SK-N-SH (cell line): ENCODE measurements around the gene LRRC56. TPM values are rescaled to one million over a fixed set of nuclear protein-coding genes. Genes with fewer than 3 reads are reported as not detected.

Experiments used
- CTCF ChIA-PET: fragments of 300-600, 350-600 bp; formaldehyde crosslinking; extraction: SDS; loops from one replicate; lab custom pipeline; 2021; lab: Yijun Ruan, JAX
- POLR2A ChIA-PET: fragments of 350-600 bp; sonication (Branson Sonifier 250); formaldehyde crosslinking; extraction: SDS; loops from one replicate; lab custom pipeline; 2020; ENCODE audit warnings: antibody characterized with exemption, inconsistent platforms; lab: Yijun Ruan, JAX
- DNase-seq: peaks from one replicate; pipeline ENCODE4 v3.0.0; 2012
- H2AFZ ChIP-seq: fragments of 200-600 bp; sonication (generic); 2 replicates; pipeline ENCODE4 v1.8.1; 2016; ENCODE audit warnings: antibody characterized with exemption, mild to moderate bottlenecking, low read depth
- H3F3A ChIP-seq: fragments of 200-600 bp; sonication (generic); replicated peaks from 2 replicates; pipeline ENCODE3; 2016; ENCODE audit warnings: antibody characterized with exemption, mild to moderate bottlenecking; ENCODE audit not compliant: insufficient read depth
- H3K27ac ChIP-seq, 2 experiments: fragments of 200-500 bp in 1 of 2; fragments of 200-600 bp in 1 of 2; sonication (Bioruptor generic) in 1 of 2; sonication (generic), shearing (Covaris generic) in 1 of 2; 2 replicates each; pipeline versions ENCODE4 v1.5.1 to v1.6.1; 2014 to 2016; ENCODE audit warnings: low read depth in 2 of 2, inconsistent platforms in 1 of 2, low read length in 1 of 2, mild to moderate bottlenecking in 1 of 2, mixed read lengths in 1 of 2
- H3K27me3 ChIP-seq: fragments of 200-600 bp; sonication (generic), shearing (Covaris generic); 2 replicates; pipeline ENCODE4 v1.6.1; 2016; ENCODE audit warnings: mixed run types; ENCODE audit not compliant: insufficient read depth
- H3K36me3 ChIP-seq, 2 experiments: fragments of 200-500 bp in 1 of 2; fragments of 200-600 bp in 1 of 2; sonication (Bioruptor generic) in 1 of 2; sonication (generic) in 1 of 2; replicated peaks in 1 of 2; 2 replicates each; pipeline versions ENCODE3 to v1.5.1; 2014 to 2016; ENCODE audit warnings: low read length in 1 of 2, mild to moderate bottlenecking in 1 of 2; ENCODE audit not compliant: insufficient read depth in 2 of 2, control insufficient read depth in 1 of 2
- H3K4me1 ChIP-seq, 2 experiments: fragments of 200-500 bp in 1 of 2; fragments of 200-600 bp in 1 of 2; sonication (Bioruptor generic) in 1 of 2; sonication (generic), shearing (Covaris generic) in 1 of 2; 2 replicates each; pipeline versions ENCODE4 v1.5.1 to v1.6.1; 2014 to 2016; ENCODE audit warnings: low read depth in 1 of 2, low read length in 1 of 2, mixed run types in 1 of 2; ENCODE audit not compliant: insufficient read depth in 2 of 2, control insufficient read depth in 1 of 2
- H3K4me2 ChIP-seq: fragments of 200-600 bp; sonication (generic), shearing (Covaris generic); 2 replicates; pipeline ENCODE4 v1.6.1; 2017; ENCODE audit warnings: mixed run types
- H3K4me3 ChIP-seq, 2 experiments: fragments of 200-500 bp in 1 of 2; fragments of 200-600 bp in 1 of 2; sonication (Bioruptor generic) in 1 of 2; sonication (generic), shearing (Covaris generic) in 1 of 2; 2 replicates each; pipeline versions ENCODE4 v1.5.1 to v1.8.1; 2014 to 2016; ENCODE audit warnings: low read depth in 2 of 2, inconsistent platforms in 1 of 2, low read length in 1 of 2, mild to moderate bottlenecking in 1 of 2, mixed read lengths in 1 of 2, moderate library complexity in 1 of 2
- H3K79me2 ChIP-seq: fragments of 200-600 bp; sonication (generic); 2 replicates; pipeline ENCODE4 v1.8.1; 2017; ENCODE audit warnings: mild to moderate bottlenecking; ENCODE audit not compliant: insufficient read depth
- H3K9ac ChIP-seq: fragments of 200-600 bp; sonication (generic); 2 replicates; pipeline ENCODE4 v1.6.1; 2017; ENCODE audit warnings: mixed run types
- H3K9me2 ChIP-seq: fragments of 200-600 bp; sonication (generic); 2 replicates; pipeline ENCODE4 v1.6.1; 2017; ENCODE audit warnings: mixed run types
- H3K9me3 ChIP-seq: fragments of 200-600 bp; sonication (generic); 2 replicates; pipeline ENCODE4 v1.6.1; 2017; ENCODE audit warnings: mixed run types, mild to moderate bottlenecking, moderate library complexity
- H4K20me1 ChIP-seq: fragments of 200-600 bp; sonication (generic); 2 replicates; pipeline ENCODE4 v1.6.1; 2017; ENCODE audit warnings: mild to moderate bottlenecking, mixed run types; ENCODE audit not compliant: insufficient read depth
- CHD2 ChIP-seq: fragments of 150-350 bp; IDR thresholded peaks from 2 replicates; pipeline ENCODE4 v1.6.1; 2018; ENCODE audit warnings: low read length; ENCODE audit not compliant: partially characterized antibody
- ELF1 ChIP-seq: IDR thresholded peaks from 2 replicates; pipeline ENCODE4 v1.4.0; 2012
- EP300 ChIP-seq, 2 experiments: IDR thresholded peaks; 2 replicates each; pipeline versions ENCODE4 v1.4.0 to v1.6.1; 2012; ENCODE audit warnings: borderline replicate concordance in 1 of 2, low read depth in 1 of 2, low read length in 1 of 2
- EZH2phosphoT487 ChIP-seq: fragments of 200-600 bp; sonication (generic); IDR thresholded peaks from 2 replicates; pipeline ENCODE4 v1.6.1; 2017; ENCODE audit warnings: low read depth, mixed run types, mild to moderate bottlenecking, antibody characterized with exemption, moderate library complexity, borderline replicate concordance
- FOSL2 ChIP-seq: IDR thresholded peaks from 2 replicates; pipeline ENCODE4 v1.4.0; 2012; ENCODE audit warnings: low read depth, mild to moderate bottlenecking, moderate library complexity, borderline replicate concordance
- FOXJ3 ChIP-seq: sonication (generic); formaldehyde crosslinking; IDR thresholded peaks from 2 replicates; pipeline ENCODE4 v1.5.1; 2020; ENCODE audit warnings: mild to moderate bottlenecking, missing genetic modification reagents
- GABPA ChIP-seq: IDR thresholded peaks from 2 replicates; pipeline ENCODE4 v1.4.0; 2012; ENCODE audit warnings: low read depth, mild to moderate bottlenecking
- MEF2A ChIP-seq: IDR thresholded peaks from 2 replicates; pipeline ENCODE4 v1.4.0; 2012; ENCODE audit warnings: low read depth, borderline replicate concordance
- NFIC ChIP-seq: IDR thresholded peaks from 2 replicates; pipeline ENCODE4 v1.4.0; 2012; ENCODE audit warnings: borderline replicate concordance
- POLR2AphosphoS5 ChIP-seq: IDR thresholded peaks from 2 replicates; pipeline ENCODE4 v1.6.1; 2012; ENCODE audit warnings: low read depth, low read length
- RAD21 ChIP-seq: IDR thresholded peaks from 2 replicates; pipeline ENCODE4 v1.6.1; 2012; ENCODE audit warnings: mild to moderate bottlenecking, low read length
- RCOR1 ChIP-seq: fragments of 150-350 bp; IDR thresholded peaks from 2 replicates; pipeline ENCODE4 v1.6.1; 2017; ENCODE audit warnings: antibody characterized with exemption, low read length
- YY1 ChIP-seq: IDR thresholded peaks from 2 replicates; pipeline ENCODE4 v1.4.0; 2012; ENCODE audit warnings: low read depth, mild to moderate bottlenecking
- WGBS: methylation state at CpG from one replicate; pipeline ENCODE4 v1.1.6; 2017; ENCODE audit warnings: low lambda C conversion rate; 5-methylcytosine and 5-hydroxymethylcytosine counted together
- polyA plus RNA-seq, 3 experiments: library from polyadenylated mRNA; depleted of rRNA; stranded (reverse); fragments of >200 nt; gene quantifications; 2 replicates each; pipeline ENCODE4 v1.2.3, GENCODE V29; 2012
- TF ChIP-seq, protein P1 (sequence below): fragments of 150-350 bp; IDR thresholded peaks from 2 replicates; pipeline ENCODE4 v1.6.1; 2017; ENCODE audit warnings: antibody characterized with exemption, low read length, low read depth, borderline replicate concordance
- TF ChIP-seq, protein P2 (sequence below): fragments of 150-350 bp; IDR thresholded peaks from 2 replicates; pipeline ENCODE4 v1.6.1; 2016; ENCODE audit warnings: mild to moderate bottlenecking, low read depth, low read length

Gene LRRC56
- polyA plus RNA-seq, 1 of the 3 experiments (the other 2 are of a cell fraction): 1.2 TPM

DNA sequence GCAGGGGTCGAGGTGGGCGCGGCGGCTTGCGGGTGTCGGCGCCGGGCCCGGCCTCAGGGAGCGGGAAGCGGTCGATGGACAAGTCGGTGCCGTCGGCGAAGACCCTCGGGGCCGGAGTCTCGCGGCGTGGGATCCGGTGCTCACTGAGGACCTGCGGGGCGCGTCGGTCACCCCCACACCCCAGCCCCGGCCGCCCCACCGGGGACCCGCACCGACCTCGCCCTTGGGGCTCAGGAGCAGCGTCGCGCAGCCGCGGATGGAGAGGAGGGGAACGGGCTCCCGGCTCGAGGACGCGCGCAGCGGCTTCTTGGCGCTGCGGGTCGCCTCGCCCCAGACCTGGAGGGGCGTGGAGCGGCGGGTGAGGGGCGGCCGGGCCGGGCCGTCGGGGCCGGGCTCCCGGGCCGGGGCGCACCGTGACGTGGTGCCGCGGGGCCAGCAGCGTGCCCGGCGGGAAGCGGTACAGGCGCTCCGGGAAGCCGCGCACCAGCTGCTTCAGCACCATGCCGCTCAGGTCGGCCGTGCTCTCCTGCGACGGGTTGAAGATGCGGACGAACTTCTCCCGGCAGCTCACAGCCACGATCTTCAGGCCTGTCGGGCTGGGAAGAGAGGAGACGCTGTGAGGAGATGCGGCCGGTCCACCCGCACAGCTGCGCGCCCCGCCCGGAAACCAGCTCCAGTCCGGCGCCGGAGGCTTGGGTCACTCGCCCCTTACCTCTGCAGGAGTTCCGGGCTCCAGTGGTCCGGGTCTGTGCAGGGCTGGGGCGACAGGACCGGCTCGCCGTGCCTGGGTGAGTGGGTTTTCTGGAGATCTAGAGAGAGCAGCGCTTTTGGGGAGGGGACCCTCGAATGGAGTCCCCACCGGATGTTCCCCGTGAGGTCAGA, 18.7 kb downstream of the LRRC56 start:
- no peaks in the 10 kb centered on the region for H3K36me3 ChIP-seq
- CTCF ChIA-PET: interaction anchor here (0.9 to 3.6 kb wide), 22 partner anchors 9 to 208 kb away, joined by 3 to 41 read pairs (median 4); no protein-coding TSS in a partner anchor
- peaks cover 11% of the 10 kb centered on the region for H3K27me3 ChIP-seq
- WGBS: 44% methylated on average over 22 of the region's 104 CpGs
- H2AFZ ChIP-seq: no peak overlapping the region
- H4K20me1 ChIP-seq: no peaks in the 10 kb centered on the region
- H3K9ac ChIP-seq: no peak overlapping the region
- no peak overlapping the region for H3K27ac ChIP-seq
- no peaks in the 10 kb centered on the region for H3K79me2 ChIP-seq
- no peak overlapping the region for H3K4me2 ChIP-seq
- TF ChIP-seq, protein P1, sequence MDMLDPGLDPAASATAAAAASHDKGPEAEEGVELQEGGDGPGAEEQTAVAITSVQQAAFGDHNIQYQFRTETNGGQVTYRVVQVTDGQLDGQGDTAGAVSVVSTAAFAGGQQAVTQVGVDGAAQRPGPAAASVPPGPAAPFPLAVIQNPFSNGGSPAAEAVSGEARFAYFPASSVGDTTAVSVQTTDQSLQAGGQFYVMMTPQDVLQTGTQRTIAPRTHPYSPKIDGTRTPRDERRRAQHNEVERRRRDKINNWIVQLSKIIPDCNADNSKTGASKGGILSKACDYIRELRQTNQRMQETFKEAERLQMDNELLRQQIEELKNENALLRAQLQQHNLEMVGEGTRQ: no peak
- TF ChIP-seq POLR2AphosphoS5: no peak
- no peak for TF ChIP-seq GABPA
- TF ChIP-seq EZH2phosphoT487: no peak
- TF ChIP-seq NFIC: no peak
- TF ChIP-seq FOSL2: no peak
- TF ChIP-seq FOXJ3 (CRISPR knock-in tag): no peak
- TF ChIP-seq RAD21: no peak
- TF ChIP-seq RCOR1: no peak
- TF ChIP-seq EP300 (IDR thresholded peaks at IDR 0.05; ENCODE audit: borderline replicate concordance in 1 of 2, low read depth in 1 of 2, low read length in 1 of 2): no peak
- no peak for TF ChIP-seq ELF1
- no peak for TF ChIP-seq YY1
- TF ChIP-seq MEF2A: no peak
- TF ChIP-seq, protein P2, sequence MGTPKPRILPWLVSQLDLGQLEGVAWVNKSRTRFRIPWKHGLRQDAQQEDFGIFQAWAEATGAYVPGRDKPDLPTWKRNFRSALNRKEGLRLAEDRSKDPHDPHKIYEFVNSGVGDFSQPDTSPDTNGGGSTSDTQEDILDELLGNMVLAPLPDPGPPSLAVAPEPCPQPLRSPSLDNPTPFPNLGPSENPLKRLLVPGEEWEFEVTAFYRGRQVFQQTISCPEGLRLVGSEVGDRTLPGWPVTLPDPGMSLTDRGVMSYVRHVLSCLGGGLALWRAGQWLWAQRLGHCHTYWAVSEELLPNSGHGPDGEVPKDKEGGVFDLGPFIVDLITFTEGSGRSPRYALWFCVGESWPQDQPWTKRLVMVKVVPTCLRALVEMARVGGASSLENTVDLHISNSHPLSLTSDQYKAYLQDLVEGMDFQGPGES: no peak
- TF ChIP-seq CHD2: no peak
- TF ChIP-seq, all 33 proteins: peak for 0
- H3K4me3 ChIP-seq: peak overlapping the region in 1 of 2 experiments; percentile 53; a peak in 2 of 4 replicates
- POLR2A ChIA-PET: interaction anchor here (0.6 to 1.1 kb wide), 4 partner anchors 9 to 29 kb away, joined by 3 to 6 read pairs (median 3); no protein-coding TSS in a partner anchor
- DNase-seq: no peak
- H3K4me1 ChIP-seq: peaks cover 4 to 26% of the 10 kb centered on the region in 2 experiments; a peak in 2 of 4 replicates
- no peaks in the 10 kb centered on the region for H3F3A ChIP-seq
- H3K9me2 ChIP-seq: no peaks in the 10 kb centered on the region
- H3K9me3 ChIP-seq: no peaks in the 10 kb centered on the region
